Measurements from ENCODE around the gene TMC6. TPM values are rescaled to one million over a fixed set of nuclear protein-coding genes. Genes with fewer than 3 reads are reported as not detected.

The TMC6 gene
- polyA plus RNA-seq, 4 donors = 19.1 to 43.3 (median 35.7) TPM

DNA sequence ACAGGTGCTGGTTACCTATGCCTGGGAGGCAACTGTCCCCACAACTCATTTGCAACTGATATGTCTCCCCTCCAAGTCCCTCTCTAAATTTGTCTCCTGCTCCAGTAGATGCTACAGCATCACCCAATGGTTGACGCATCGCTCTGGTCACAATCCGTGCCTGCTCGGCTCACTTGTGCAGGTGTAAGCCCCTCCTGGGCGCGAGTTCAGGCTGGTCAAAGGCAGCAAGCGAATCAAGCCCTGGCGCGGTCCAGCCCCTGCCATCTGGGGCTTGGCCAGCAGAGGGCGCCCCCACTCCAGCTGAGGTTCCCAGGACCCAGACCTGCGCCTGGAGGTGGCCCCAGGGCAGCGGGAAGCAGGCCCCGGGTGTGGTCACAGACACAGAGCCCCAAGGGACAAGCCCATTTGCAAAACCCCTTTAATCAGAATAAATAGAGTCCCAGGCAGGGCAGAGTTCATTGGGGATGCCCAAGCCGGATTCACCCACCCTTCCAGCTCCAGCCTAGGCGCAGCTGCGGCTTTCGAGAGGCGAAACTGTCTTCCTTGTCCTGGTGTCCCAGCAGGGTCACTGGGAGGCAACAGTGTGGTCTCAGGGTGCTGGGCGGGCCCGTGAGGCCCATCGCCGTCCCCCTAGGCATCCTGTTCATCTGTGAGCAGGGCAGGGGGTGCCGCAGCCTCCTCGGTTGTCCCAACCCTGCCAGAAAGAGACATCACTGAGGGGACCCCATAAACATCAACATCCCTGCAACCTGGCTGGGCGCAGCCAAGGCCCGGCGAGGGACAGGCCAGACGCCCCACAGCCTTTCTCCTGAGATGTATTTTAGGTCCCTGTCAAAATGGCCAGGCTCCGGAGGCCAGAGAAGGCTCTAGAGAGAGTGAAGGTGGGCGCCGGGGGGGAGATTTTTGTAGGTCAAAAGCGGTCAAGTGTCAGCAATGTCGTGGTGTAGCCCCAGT, 15.8 kb downstream of the TMC6 start:
- DNase-seq (ENCODE audit: low read depth in 4 of 4, low spot score in 2 of 4) = no peak

DNA sequence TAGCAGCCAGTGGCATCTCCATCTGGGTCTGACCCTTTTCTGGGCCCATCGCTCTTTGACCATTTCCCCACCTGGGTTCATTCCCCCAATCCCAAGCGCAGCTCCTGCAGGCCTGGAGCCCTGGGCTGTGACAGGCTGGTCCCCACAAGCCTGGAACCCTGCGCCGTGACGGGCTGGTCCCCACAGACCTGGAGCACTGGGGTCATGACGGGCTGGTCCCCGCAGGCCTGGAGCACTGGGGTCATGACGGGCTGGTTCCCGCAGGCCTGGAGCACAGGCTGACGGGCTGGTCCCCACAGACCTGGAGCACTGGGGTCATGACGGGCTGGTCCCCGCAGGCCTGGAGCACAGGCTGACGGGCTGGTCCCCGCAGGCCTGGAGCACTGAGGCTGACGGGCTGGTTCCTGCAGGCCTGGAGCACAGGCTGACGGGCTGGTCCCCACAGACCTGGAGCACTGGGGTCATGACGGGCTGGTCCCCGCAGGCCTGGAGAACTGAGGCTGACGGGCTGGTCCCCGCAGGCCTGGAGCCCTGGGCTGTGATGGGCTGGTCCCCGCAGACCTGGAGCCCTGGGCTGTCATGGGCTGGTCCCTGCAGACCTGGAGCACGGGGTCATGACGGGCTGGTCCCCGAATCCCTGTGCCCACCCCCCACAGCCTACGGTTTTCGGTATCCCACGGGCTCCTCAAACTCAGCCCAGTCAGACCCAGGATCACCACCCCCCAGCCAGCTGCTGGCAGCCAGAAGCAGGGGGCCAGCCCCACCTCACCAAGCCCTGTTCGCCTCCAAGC, 16.6 kb downstream of the TMC6 start:
- DNase-seq (ENCODE audit: low read depth in 4 of 4, low spot score in 2 of 4) = no peak

DNA sequence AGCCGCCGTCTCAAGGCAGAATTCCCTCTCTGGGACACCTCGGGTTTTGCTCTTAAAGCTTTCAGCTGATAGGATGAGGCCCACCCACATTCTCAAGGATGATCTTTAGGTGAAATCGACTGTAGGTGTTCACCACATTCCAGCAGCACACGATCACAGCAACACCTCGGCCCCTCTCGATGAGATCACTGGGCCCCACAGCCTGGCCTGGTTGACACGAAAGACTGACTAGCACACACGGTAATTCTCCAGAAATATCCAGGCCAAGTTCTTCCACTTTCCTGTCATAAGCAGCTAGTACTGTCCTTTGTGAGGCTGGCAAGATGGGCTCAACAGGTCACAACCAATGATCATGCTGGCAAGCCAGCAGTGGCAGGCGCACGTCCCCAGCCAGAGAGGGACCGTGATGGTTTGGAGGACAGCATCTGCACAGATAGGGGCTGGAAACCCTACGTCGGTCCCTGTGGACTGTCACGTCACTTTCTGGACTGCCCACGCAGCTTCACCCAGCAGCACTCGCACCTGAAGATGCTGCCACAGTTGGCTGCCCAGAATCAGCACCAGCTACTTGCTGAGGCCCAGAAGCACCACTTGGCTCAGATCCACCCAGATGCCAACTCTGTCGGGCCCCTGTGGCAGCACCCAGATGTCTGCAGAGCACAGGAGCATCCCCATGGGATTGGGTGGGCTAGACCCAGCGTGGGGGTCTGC, 17.4 kb downstream of the TMC6 start:
- no peak for DNase-seq (ENCODE audit: low read depth in 4 of 4, low spot score in 2 of 4)

DNA sequence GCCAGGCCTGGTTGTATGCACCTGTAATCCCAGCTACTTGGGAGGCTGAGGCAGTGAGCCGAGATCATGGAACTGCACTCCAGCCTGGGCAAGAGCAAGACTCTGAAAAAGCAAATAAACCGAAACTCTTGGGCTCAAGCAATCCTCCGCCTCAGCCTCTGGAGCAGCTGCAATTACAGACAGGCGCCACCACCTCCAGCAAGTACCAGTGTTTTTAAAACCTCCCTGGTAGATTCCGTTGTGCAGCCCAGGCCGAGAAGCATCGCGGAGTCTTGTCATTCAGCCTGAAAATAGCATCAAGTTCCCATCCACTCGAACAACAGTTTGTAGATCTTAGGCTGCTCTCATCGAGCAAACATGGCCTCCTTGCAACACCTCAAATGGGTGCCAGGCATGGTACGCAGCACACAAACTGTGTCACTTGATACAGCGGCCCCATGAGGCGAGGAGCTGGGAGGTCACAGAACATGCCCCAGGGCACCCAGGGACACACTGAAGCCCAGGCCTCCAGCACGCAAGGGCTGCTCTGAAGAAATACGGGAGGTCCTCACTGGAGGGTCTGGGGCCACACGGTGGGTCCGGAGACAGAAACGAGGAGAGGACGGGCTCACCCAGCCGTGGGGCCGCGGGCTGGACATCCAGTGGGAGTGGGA, 18.1 kb downstream of the TMC6 start:
- no peak for DNase-seq (ENCODE audit: low read depth in 4 of 4, low spot score in 2 of 4)

DNA sequence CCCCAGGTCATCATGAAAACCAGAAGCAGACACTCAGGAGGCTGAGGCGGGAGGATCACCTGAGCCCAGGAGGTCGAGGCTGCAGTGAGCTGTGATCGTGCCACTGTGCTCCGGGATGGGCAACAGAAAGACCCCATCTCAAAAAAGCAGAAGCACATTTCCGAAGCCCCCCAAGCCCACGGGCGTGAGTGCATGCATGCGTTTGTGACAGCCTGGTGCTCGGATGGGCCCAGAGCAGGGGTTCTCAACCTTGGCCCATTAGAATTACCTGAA, 19.1 kb downstream of the TMC6 start:
- DNase-seq (ENCODE audit: low read depth in 4 of 4, low spot score in 2 of 4) = no peak

DNA sequence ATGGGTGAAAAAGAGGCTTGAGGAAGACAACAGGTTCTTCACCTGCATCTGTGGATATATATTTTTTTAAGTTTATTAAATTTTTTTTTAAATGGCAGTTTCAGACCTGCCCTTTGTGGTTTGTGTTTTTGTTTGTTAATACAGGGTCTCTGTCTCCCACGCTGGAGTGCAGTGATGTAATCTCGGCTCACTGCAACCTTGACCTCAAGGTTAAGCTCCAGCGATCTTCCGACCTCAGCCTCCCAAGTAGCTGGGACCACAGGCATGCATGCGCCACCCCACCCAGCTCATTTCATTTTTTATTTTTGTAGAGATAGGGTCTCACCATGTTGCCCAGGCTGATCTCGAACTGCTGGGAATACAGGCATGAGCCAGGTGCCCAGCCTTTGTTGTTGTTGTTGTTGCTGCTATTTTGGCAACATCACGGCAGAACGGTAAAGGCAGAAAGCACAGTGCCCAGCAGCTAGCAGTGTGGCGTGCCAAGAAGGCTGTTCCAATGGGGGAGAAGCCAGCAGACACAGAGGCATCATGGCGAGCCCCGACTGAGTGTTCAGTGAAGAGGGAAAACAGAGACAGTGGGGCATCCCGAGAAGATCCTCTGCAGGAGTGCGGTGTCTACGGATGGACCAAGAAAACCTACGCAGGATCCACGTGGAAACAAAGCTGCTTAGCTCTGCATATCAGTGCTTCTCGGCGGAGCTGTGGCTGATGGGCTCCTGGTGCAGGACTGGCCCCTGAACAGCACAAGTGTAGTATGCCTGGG, 19.6 kb downstream of the TMC6 start:
- DNase-seq (ENCODE audit: low read depth in 4 of 4, low spot score in 2 of 4) = no peak

DNA sequence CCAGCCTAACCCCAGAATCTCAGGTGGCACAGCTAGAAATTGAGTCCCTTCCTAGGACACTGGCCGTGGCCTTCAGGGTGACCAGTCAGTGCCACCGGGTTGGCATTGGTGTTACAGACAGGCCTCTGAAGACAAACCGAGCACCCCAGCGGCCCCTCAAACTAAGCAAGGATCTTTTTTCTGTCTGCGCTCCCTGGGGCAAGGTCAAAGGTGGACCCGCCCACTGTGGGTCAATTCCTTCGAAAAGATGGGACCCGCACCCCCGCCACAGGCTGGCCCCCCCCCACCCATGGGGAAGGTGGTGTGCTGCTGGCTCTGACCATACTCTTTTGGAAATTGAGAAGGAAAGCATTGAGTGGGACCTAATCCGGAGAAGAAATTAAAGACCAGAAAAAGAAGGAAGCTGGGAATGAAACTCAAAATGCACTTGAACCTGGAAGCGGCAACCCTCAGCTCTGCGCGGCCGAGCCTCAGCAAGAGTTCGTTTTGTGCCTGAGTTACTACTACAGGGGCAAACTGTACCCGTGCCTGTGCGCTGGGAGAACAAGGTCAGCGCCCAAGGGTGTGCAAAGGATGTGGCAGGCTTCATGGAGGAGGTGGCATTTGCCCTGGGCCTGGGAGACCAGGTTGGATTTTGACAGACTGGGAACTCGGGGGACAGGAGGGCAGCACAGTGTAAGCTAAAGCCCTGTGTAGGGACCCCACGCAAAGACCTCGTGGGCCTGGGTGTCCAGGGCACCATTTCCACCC, 20.4 kb downstream of the TMC6 start:
- no peak for DNase-seq (ENCODE audit: low read depth in 4 of 4, low spot score in 2 of 4)

DNA sequence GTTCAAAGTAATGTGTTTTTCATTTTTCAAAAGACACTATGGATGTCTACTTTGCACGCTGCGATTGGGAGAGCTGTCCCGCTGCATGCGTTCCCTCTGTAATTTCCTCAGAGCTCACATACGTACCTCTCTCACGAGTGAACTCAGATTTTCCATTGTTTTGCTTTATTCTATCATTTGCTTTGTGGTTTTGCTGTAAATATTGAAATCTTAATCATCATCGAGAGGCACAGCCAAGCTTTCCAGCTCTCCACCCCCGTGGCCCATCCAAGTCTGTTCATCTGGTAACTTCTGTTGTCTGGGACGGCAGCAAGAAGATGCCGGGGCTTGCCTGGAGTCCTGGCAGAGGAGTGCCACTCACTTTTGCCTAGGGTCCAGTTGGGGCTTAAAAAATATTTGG, 21.1 kb downstream of the TMC6 start:
- DNase-seq (ENCODE audit: low read depth in 4 of 4, low spot score in 2 of 4) = no peak

DNA sequence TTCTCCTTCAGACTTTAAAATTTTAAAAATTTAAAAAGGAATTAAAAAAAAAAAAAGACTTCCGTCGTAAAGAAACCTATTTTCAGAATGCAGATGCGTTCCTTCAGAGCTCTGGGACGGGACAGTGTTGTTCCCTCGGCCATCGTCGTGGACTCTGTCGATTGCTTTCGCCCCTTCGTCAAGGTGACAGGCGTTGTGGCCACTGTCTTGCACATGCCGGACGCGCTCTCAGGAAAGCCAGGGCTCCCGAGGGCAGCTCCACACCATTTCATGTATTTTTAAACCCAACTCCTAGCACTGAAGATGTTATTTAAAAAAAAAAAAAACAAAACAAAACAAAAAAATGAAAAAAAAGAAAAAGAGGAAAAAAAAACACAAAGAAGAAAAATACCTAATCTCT, 22.3 kb downstream of the TMC6 start:
- DNase-seq (ENCODE audit: low read depth in 4 of 4, low spot score in 2 of 4) = no peak

DNA sequence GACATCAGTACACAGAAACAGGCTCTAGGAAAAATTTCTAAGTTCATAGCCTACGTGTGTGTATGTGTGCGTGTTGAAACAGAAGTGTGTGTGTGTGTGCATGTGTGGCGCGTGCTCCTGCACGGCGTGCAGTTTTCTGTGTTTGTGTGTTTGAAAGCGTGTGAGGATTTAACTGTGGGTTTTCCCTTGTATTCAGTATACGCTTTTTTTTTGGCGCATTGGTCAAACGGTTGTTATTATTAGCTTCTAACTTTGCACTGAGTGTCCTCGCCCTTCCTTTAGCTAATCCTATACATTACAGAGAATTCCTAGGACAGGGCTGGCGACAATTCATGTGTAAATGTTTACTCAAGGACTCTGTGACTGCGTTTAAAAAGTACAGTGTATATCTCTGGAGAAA, 23.0 kb downstream of the TMC6 start:
- no peak for DNase-seq (ENCODE audit: low read depth in 4 of 4, low spot score in 2 of 4)

DNA sequence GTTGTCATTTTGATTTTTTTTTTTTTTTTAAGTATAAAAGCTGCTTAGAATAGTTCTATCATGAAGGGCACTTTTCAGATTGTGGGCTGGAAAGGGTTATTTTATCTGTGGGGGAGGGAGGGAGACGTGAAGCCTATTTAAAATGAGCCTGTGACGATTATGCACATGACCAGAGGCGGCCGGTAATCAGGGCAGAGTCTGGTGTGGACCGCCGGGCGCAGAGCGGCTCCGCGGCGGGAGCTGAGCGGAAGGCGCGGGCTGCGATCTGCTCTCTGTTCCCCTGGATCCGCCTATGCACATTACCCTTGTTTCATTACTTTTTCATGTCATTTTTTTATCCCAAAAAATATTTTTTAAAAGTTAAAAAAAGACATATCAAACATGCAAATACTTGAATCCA, 23.5 kb downstream of the TMC6 start:
- no peak for DNase-seq (ENCODE audit: low read depth in 4 of 4, low spot score in 2 of 4)

DNA sequence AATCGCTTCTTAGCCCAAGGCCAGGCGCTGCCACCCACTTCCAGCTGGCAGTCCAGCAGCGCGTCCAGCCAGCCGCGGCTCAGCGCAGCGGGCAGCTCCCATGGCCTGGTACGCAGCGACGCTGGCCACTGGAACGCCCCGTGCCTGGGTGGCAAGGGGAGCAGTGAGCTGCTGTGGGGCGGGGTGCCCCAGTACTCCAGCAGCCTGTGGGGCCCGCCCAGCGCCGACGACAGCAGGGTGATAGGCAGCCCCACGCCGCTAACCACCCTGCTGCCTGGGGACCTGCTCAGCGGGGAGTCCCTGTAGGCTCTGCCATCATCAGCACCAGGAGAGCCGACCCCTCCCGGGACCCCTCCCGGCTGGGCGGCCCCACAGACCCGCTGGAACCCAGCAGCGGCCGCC, 24.0 kb downstream of the TMC6 start:
- DNase-seq (ENCODE audit: low read depth in 4 of 4, low spot score in 2 of 4) = no peak

DNA sequence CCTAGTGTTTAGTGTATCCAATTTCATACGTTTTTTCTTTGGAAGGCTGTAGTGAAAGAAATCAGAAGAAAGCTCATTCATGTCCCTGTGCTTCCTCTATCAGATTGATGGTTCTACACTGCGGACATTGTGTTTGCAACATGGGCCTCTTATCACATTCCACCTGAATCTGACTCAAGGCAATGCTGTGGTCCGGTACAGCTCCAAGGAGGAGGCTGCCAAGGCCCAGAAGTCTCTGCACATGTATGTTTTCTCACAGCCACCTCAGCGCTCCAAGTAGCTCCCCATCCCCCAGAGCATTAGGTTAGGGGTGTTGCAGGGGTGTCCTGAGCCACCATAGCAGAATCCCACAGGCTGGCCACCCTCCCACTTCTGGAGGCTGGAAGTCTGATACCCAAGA, 25.2 kb downstream of the TMC6 start:
- no peak for DNase-seq (ENCODE audit: low read depth in 4 of 4, low spot score in 2 of 4)

DNA sequence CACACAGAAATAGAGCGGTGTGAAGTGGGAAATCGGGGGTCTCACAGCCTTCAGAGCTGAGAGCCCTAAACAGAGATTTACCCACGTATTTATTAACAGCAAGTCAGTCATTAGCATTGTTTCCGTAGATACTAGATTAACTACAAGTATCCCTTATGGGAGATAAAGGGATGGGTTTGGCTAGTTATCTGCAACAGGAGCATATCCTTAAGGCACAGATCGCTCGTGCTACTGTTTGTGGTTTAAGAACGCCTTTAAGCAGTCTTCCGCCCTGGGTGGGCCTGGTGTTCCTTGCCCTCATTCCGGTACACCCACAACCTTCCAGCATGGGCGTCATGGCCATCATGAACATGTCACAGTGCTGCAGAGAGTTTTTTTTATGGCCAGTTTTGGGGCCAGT, 27.0 kb downstream of the TMC6 start:
- no peak for DNase-seq (ENCODE audit: low read depth in 4 of 4, low spot score in 2 of 4)

DNA sequence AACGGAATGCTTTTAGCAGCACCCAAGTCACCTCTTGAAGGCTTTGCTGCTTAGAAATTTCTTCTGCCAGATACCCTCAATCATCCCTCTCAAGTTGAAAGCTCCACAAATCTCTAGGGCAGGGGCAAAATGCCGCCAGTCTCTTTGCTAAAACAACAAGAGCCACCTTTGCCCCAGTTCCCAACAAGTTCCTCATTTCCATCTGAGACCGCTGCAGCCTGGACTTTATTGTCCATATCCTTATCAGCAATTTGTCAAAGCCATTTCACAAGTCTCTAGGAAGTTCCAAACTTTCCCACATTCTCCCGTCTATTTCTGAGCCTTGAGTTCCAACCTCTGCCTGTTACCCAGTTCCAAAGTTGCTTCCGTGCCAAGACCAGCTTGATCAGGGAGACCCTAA, 27.4 kb downstream of the TMC6 start:
- no peak for DNase-seq (ENCODE audit: low read depth in 4 of 4, low spot score in 2 of 4)

DNA sequence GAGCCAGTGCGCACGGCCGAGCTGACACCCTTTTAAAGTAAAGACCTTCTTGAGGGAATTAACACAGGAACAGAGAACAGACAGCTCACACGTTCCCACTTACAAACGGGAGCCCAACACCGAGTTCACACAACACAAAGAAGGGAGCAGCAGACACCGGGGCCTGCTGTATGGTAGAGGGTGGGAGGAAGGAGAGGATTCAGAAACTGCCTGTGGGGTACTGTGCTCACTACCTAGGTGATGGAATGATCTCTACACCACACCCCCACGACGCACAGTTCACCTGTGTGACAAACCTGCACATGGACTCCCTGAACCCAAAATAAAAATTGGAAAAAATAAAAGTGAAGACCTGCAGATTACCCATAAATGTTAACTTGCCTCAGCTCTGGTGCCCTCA, 32.5 kb downstream of the TMC6 start:
- DNase-seq (ENCODE audit: low read depth in 4 of 4, low spot score in 2 of 4) = no peak

DNA sequence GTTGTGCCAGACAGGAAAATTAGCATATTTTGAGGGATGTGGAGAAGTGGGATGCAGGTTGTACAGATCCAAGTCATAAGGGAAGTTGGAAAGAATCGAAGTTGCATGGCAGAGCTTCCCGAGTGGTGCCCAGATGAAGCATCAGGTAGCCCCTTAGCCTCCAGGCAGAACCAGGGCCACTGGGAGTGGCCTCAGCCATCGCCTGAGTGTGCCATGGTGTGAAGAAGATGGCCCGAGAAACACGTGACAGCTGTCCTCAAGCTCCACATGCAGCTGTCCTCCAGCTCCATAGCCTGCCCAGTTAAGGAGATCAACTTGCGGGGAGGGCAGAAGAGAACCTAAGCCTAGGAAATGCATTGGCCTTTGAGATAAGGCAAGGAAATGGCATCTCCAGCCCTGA, 33.5 kb downstream of the TMC6 start:
- no peak for DNase-seq (ENCODE audit: low read depth in 4 of 4, low spot score in 2 of 4)

DNA sequence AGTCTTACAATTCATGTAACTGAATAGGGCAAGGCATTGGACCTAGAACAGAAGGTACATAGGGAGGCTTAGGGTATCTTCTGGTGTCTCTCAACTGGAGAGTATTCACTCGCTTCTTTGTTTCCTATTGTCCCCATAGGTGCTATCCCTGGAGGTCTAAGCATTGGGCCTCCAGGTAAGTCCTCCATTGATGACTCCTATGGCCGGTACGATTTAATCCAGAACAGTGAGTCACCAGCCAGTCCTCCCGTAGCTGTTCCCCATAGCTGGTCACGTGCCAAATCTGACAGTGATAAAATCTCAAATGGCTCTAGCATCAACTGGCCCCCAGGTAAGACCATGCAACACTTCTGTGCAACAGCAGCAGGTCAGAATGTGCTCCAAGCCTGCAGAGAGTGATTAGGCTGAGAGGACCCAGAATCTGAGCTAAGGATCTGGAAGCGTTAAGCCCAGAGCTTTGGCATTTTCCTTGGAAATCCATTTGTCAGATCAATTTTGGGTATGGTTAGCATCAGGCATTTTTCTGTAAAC, 35.7 kb downstream of the TMC6 start:
- no peak for DNase-seq (ENCODE audit: low read depth in 4 of 4, low spot score in 2 of 4)

DNA sequence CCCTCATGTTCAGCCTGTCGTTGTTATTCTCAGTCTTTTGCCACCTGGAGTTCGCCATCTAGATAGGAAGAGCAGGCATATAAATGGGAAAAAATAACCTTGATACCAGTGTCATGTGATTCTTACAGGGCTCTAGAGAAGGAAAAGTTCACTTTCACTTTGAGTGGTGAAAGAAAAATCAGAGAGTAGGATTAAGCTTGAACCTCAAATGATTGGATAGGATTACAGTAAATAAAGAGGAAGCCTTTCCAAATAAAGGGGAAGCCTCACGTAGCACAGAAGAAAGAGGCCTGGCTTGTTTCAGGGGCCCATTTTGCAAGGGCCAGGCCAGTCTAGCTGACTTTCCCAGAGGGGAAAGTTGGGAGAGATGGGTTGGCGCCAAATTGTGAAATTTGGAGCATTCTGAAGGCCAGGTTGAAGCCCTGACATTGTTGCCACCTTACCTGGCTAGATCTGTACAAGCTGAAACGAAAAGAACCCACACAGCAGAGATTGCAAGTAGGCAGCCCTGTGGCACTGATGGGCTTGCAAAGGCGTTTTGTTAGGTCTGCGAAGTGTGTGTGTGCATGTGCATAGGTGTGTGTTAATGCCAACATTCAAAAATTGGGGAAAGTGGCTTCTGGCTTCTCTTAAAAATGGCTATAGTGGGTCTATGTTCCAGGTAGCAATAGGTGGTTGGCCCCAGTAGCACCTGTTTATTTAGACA, 38.8 kb downstream of the TMC6 start:
- no peak for DNase-seq (ENCODE audit: low read depth in 4 of 4, low spot score in 2 of 4)
